ENCODE data around the gene LRP1-AS.

The LRP1-AS gene

GRCh38 chr12:57171668-57172067, 24.2 kb upstream of the LRP1-AS start:
- no peaks in the 10 kb centered on the region for H3K9me3 ChIP-seq (ENCODE audit: control insufficient read depth in 2 of 2, low read length in 2 of 2)
- H3K4me3 ChIP-seq (ENCODE audit: low read length in 2 of 2), result no peak overlapping the region
- H3K36me3 ChIP-seq (ENCODE audit: control insufficient read depth in 2 of 2, insufficient read depth in 2 of 2, low read length in 2 of 2), result peaks cover 56 to 62% of the 10 kb centered on the region in 2 donors
- no peak overlapping the region for H3K9ac ChIP-seq (ENCODE audit: low read depth in 1 of 2, low read length in 2 of 2)
- no peaks in the 10 kb centered on the region for H3K27me3 ChIP-seq (ENCODE audit: control insufficient read depth in 2 of 2, insufficient read depth in 2 of 2, low read length in 2 of 2)
- peaks cover 0 to 5% of the 10 kb centered on the region in 2 donors for H3K4me1 ChIP-seq (ENCODE audit: control insufficient read depth in 2 of 2, insufficient read depth in 2 of 2, low read length in 2 of 2)
- H3K27ac ChIP-seq (ENCODE audit: low read depth in 2 of 2, low read length in 2 of 2), result no peak overlapping the region

GRCh38 chr12:57170927-57171326, 23.5 kb upstream of the LRP1-AS start:
- Histone ChIP-seq H3K27me3 (ENCODE audit: control insufficient read depth in 2 of 2, insufficient read depth in 2 of 2, low read length in 2 of 2) (no peaks in the 10 kb centered on the region), H3K36me3 (ENCODE audit: control insufficient read depth in 2 of 2, insufficient read depth in 2 of 2, low read length in 2 of 2) (peaks cover 50 to 61% of the 10 kb centered on the region in 2 donors), H3K4me3 (ENCODE audit: low read length in 2 of 2) (no peak overlapping the region), H3K9ac (ENCODE audit: low read depth in 1 of 2, low read length in 2 of 2) (no peak overlapping the region), H3K9me3 (ENCODE audit: control insufficient read depth in 2 of 2, low read length in 2 of 2) (no peaks in the 10 kb centered on the region), H3K27ac (ENCODE audit: low read depth in 2 of 2, low read length in 2 of 2) (no peak overlapping the region), H3K4me1 (ENCODE audit: control insufficient read depth in 2 of 2, insufficient read depth in 2 of 2, low read length in 2 of 2) (peaks cover 0 to 5% of the 10 kb centered on the region in 2 donors)

DNA sequence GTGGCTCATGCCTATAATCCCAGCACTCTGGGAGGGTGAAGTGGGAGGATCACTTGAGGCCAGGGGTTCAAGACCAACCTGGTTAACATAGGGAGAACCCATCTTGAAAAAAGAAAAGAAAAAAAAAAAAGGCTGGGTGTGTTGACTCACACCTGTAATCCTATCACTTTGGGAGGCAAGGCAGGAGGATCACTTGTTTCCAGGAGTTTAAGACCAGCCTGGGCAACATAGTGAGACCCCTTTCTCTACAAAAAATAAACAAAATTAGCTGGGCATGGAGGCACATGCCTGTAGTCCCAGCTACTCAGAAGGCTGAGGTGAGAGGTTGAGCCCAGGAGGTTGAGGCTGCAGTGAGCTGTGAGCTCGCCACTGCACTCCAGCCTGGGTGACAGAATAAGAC, 23.0 kb upstream of the LRP1-AS start:
- no peak overlapping the region for H3K27ac ChIP-seq (ENCODE audit: low read depth in 2 of 2, low read length in 2 of 2)
- H3K27me3 ChIP-seq (ENCODE audit: control insufficient read depth in 2 of 2, insufficient read depth in 2 of 2, low read length in 2 of 2), result no peaks in the 10 kb centered on the region
- peaks cover 50 to 65% of the 10 kb centered on the region in 2 donors for H3K36me3 ChIP-seq (ENCODE audit: control insufficient read depth in 2 of 2, insufficient read depth in 2 of 2, low read length in 2 of 2)
- peaks cover 0 to 5% of the 10 kb centered on the region in 2 donors for H3K4me1 ChIP-seq (ENCODE audit: control insufficient read depth in 2 of 2, insufficient read depth in 2 of 2, low read length in 2 of 2)
- H3K9me3 ChIP-seq (ENCODE audit: control insufficient read depth in 2 of 2, low read length in 2 of 2), result no peaks in the 10 kb centered on the region
- no peak overlapping the region for H3K4me3 ChIP-seq (ENCODE audit: low read length in 2 of 2)
- H3K9ac ChIP-seq (ENCODE audit: low read depth in 1 of 2, low read length in 2 of 2), result no peak overlapping the region

- Histone ChIP-seq H3K27ac (ENCODE audit: low read depth in 2 of 2, low read length in 2 of 2) (no peak overlapping the region), H3K36me3 (ENCODE audit: control insufficient read depth in 2 of 2, insufficient read depth in 2 of 2, low read length in 2 of 2) (peaks cover 50 to 68% of the 10 kb centered on the region in 2 donors), H3K27me3 (ENCODE audit: control insufficient read depth in 2 of 2, insufficient read depth in 2 of 2, low read length in 2 of 2) (no peaks in the 10 kb centered on the region), H3K4me1 (ENCODE audit: control insufficient read depth in 2 of 2, insufficient read depth in 2 of 2, low read length in 2 of 2) (peaks cover 0 to 5% of the 10 kb centered on the region in 2 donors), H3K9me3 (ENCODE audit: control insufficient read depth in 2 of 2, low read length in 2 of 2) (no peaks in the 10 kb centered on the region), H3K9ac (ENCODE audit: low read depth in 1 of 2, low read length in 2 of 2) (no peak overlapping the region), H3K4me3 (ENCODE audit: low read length in 2 of 2) (no peak overlapping the region)
Observed at GRCh38 chr12:57169969-57170368, 22.6 kb upstream of the LRP1-AS start.

- Histone ChIP-seq H3K9ac (ENCODE audit: low read depth in 1 of 2, low read length in 2 of 2) (no peak overlapping the region), H3K27ac (ENCODE audit: low read depth in 2 of 2, low read length in 2 of 2) (no peak overlapping the region)
Observed at GRCh38 chr12:57169046-57169795, 21.8 kb upstream of the LRP1-AS start.

GRCh38 chr12:57168058-57168457, 20.6 kb upstream of the LRP1-AS start:
- no peak overlapping the region for H3K4me3 ChIP-seq (ENCODE audit: low read length in 2 of 2)
- H3K27ac ChIP-seq (ENCODE audit: low read depth in 2 of 2, low read length in 2 of 2), result no peak overlapping the region
- no peaks in the 10 kb centered on the region for H3K4me1 ChIP-seq (ENCODE audit: control insufficient read depth in 2 of 2, insufficient read depth in 2 of 2, low read length in 2 of 2)
- peaks cover 41 to 61% of the 10 kb centered on the region in 2 donors for H3K36me3 ChIP-seq (ENCODE audit: control insufficient read depth in 2 of 2, insufficient read depth in 2 of 2, low read length in 2 of 2)
- no peaks in the 10 kb centered on the region for H3K27me3 ChIP-seq (ENCODE audit: control insufficient read depth in 2 of 2, insufficient read depth in 2 of 2, low read length in 2 of 2)
- H3K9me3 ChIP-seq (ENCODE audit: control insufficient read depth in 2 of 2, low read length in 2 of 2), result no peaks in the 10 kb centered on the region
- H3K9ac ChIP-seq (ENCODE audit: low read depth in 1 of 2, low read length in 2 of 2), result no peak overlapping the region

More at GRCh38 chr12:57169046-57169795, 21.8 kb upstream of the LRP1-AS start:
- Histone ChIP-seq H3K9me3 (ENCODE audit: control insufficient read depth in 2 of 2, low read length in 2 of 2) (no peaks in the 10 kb centered on the region), H3K4me1 (ENCODE audit: control insufficient read depth in 2 of 2, insufficient read depth in 2 of 2, low read length in 2 of 2) (no peaks in the 10 kb centered on the region), H3K27me3 (ENCODE audit: control insufficient read depth in 2 of 2, insufficient read depth in 2 of 2, low read length in 2 of 2) (no peaks in the 10 kb centered on the region), H3K36me3 (ENCODE audit: control insufficient read depth in 2 of 2, insufficient read depth in 2 of 2, low read length in 2 of 2) (peaks cover 53 to 72% of the 10 kb centered on the region in 2 donors), H3K4me3 (ENCODE audit: low read length in 2 of 2) (no peak overlapping the region)

GRCh38 chr12:57166971-57167371, 19.6 kb upstream of the LRP1-AS start:
- Histone ChIP-seq H3K4me1 (ENCODE audit: control insufficient read depth in 2 of 2, insufficient read depth in 2 of 2, low read length in 2 of 2) (no peaks in the 10 kb centered on the region), H3K36me3 (ENCODE audit: control insufficient read depth in 2 of 2, insufficient read depth in 2 of 2, low read length in 2 of 2) (peaks cover 51 to 68% of the 10 kb centered on the region in 2 donors), H3K4me3 (ENCODE audit: low read length in 2 of 2) (no peak overlapping the region), H3K9ac (ENCODE audit: low read depth in 1 of 2, low read length in 2 of 2) (no peak overlapping the region), H3K27me3 (ENCODE audit: control insufficient read depth in 2 of 2, insufficient read depth in 2 of 2, low read length in 2 of 2) (no peaks in the 10 kb centered on the region), H3K27ac (ENCODE audit: low read depth in 2 of 2, low read length in 2 of 2) (no peak overlapping the region), H3K9me3 (ENCODE audit: control insufficient read depth in 2 of 2, low read length in 2 of 2) (no peaks in the 10 kb centered on the region)

DNA sequence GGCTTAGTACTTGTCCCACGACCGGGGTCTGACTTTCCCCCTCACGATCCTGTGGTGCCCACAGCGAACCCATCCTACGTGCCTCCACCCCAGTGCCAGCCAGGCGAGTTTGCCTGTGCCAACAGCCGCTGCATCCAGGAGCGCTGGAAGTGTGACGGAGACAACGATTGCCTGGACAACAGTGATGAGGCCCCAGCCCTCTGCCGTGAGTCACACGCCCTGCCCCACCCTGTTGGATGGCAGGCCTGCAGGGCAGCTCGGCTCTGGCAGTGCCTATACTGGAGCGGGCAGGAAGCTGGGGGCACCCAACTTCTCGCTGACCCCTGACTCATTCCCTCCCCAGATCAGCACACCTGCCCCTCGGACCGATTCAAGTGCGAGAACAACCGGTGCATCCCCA, 18.3 kb upstream of the LRP1-AS start:
- no peaks in the 10 kb centered on the region for H3K27me3 ChIP-seq (ENCODE audit: control insufficient read depth in 2 of 2, insufficient read depth in 2 of 2, low read length in 2 of 2)
- no peaks in the 10 kb centered on the region for H3K9me3 ChIP-seq (ENCODE audit: control insufficient read depth in 2 of 2, low read length in 2 of 2)
- H3K27ac ChIP-seq (ENCODE audit: low read depth in 2 of 2, low read length in 2 of 2), result no peak overlapping the region
- H3K4me3 ChIP-seq (ENCODE audit: low read length in 2 of 2), result no peak overlapping the region
- no peaks in the 10 kb centered on the region for H3K4me1 ChIP-seq (ENCODE audit: control insufficient read depth in 2 of 2, insufficient read depth in 2 of 2, low read length in 2 of 2)
- peaks cover 59 to 80% of the 10 kb centered on the region in 2 donors for H3K36me3 ChIP-seq (ENCODE audit: control insufficient read depth in 2 of 2, insufficient read depth in 2 of 2, low read length in 2 of 2)
- no peak overlapping the region for H3K9ac ChIP-seq (ENCODE audit: low read depth in 1 of 2, low read length in 2 of 2)

GRCh38 chr12:57164966-57165625, 17.7 kb upstream of the LRP1-AS start:
- H3K27ac ChIP-seq (ENCODE audit: low read depth in 2 of 2, low read length in 2 of 2), result no peak overlapping the region
- no peaks in the 10 kb centered on the region for H3K27me3 ChIP-seq (ENCODE audit: control insufficient read depth in 2 of 2, insufficient read depth in 2 of 2, low read length in 2 of 2)
- H3K9me3 ChIP-seq (ENCODE audit: control insufficient read depth in 2 of 2, low read length in 2 of 2), result no peaks in the 10 kb centered on the region
- H3K4me1 ChIP-seq (ENCODE audit: control insufficient read depth in 2 of 2, insufficient read depth in 2 of 2, low read length in 2 of 2), result no peaks in the 10 kb centered on the region
- H3K4me3 ChIP-seq (ENCODE audit: low read length in 2 of 2), result no peak overlapping the region
- no peak overlapping the region for H3K9ac ChIP-seq (ENCODE audit: low read depth in 1 of 2, low read length in 2 of 2)
- H3K36me3 ChIP-seq (ENCODE audit: control insufficient read depth in 2 of 2, insufficient read depth in 2 of 2, low read length in 2 of 2), result peaks cover 60 to 77% of the 10 kb centered on the region in 2 donors

DNA sequence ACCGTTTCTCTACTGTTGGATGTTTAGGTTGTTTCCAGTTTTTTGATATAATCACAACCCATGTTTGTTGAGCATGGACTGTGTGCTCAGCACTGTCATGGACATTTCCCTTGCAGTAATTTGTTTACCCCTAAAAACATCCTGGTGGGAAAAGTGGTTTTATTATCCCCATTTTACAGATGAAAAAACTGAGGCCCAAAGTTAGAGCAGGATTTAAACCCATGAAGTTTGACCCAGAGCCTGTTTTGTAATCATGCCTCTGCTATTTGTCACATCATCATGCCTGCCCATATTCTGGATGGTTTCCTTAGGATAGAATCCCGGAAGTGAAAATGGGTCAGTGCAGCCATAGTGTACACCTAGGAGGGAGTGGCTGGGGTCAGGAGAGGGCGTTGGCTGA, 17.0 kb upstream of the LRP1-AS start:
- H3K4me1 ChIP-seq (ENCODE audit: control insufficient read depth in 2 of 2, insufficient read depth in 2 of 2, low read length in 2 of 2), result no peaks in the 10 kb centered on the region
- no peak overlapping the region for H3K4me3 ChIP-seq (ENCODE audit: low read length in 2 of 2)
- peaks cover 57 to 74% of the 10 kb centered on the region in 2 donors for H3K36me3 ChIP-seq (ENCODE audit: control insufficient read depth in 2 of 2, insufficient read depth in 2 of 2, low read length in 2 of 2)
- H3K9me3 ChIP-seq (ENCODE audit: control insufficient read depth in 2 of 2, low read length in 2 of 2), result no peaks in the 10 kb centered on the region
- no peak overlapping the region for H3K9ac ChIP-seq (ENCODE audit: low read depth in 1 of 2, low read length in 2 of 2)
- no peaks in the 10 kb centered on the region for H3K27me3 ChIP-seq (ENCODE audit: control insufficient read depth in 2 of 2, insufficient read depth in 2 of 2, low read length in 2 of 2)
- no peak overlapping the region for H3K27ac ChIP-seq (ENCODE audit: low read depth in 2 of 2, low read length in 2 of 2)

All from mucosa of rectum (tissue), 2 donors.